ENCODE results near the gene SYNE3.

SYNE3 gene, protein sequence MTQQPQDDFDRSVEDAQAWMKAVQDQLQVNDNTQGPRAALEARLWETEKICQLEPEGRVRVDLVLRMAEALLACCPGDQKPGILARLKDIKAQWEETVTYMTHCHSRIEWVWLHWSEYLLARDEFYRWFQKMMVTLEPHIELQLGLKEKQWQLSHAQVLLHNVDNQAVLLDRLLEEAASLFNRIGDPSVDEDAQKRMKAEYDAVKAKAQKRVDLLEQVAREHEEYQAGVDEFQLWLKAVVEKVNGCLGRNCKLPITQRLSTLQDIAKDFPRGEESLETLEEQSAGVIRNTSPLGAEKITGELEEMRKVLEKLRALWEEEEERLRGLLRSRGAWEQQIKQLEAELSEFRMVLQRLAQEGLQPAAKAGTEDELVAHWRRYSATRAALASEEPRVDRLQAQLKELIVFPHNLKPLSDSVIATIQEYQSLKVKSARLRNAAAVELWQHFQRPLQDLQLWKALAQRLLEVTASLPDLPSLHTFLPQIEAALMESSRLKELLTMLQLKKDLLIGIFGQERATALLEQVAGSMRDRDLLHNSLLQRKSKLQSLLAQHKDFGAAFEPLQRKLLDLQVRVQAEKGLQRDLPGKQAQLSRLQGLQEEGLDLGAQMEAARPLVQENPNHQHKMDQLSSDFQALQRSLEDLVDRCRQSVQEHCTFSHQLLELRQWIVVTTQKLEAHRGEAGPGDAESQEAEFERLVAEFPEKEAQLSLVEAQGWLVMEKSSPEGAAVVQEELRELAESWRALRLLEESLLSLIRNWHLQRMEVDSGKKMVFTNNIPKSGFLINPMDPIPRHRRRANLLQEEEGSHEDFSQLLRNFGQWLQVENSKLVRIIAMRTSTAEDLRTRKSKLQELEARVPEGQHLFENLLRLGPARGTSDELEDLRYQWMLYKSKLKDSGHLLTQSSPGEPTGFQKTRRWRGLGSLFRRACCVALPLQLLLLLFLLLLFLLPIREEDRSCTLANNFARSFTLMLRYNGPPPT

DNA sequence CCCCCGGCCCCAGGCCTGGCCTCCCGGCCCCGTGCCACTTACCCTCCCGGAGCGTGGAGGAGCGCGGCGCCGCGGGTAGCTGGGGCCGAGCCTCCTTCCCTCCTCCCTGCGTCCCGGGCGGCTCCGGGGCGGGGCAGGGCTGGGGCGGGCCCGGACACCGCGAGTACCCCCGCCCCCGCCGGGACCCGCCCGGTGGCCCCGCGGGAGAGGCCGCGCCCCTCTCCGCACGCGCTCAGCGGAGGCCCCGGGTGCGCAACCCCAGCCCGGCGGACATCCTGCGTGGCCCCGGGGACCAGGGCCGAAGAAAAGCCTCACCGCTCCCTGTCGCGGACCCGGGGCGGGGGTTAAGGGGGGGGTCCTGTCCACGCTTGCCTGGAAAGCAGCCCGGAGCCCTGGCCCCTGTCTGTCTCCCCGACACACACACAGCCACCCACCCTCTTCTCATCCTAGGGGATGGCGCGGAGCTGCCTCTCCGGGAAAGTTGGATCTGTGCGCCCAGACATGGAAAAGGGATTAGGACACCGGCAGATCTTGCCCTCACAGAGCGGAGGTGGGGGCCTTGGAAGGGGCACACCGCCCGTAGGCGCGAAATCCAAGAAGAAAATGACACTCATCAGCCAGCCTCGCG lies at the start of gene SYNE3:
Gene SYNE3 (minus strand): TSS at position 97 of the 628 bp plus-strand sequence. CDS start 40,829 bp downstream, outside the sequence.
- DNase-seq = no peak

DNA sequence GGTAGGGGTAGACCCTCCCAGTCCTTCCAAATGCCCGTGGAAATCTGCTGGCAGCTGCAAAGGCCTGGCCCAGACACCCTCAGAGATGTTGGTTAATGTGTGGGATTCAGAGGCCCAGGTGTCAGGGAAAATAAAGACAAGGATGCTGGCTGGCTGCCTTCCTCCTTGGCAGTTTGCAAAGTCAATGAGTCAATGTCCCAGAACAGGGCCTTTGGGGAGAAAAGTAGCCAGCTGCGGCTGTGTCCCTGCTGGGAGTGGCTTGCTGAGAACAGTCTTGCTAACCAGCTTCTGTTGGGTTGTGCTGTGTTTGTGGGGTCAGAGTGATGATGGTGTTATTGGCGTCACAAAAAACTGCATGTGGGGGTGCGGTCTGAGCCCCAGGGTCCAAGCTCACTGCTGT lies 47.6 kb upstream of the SYNE3 start:
- no peak for DNase-seq

DNA sequence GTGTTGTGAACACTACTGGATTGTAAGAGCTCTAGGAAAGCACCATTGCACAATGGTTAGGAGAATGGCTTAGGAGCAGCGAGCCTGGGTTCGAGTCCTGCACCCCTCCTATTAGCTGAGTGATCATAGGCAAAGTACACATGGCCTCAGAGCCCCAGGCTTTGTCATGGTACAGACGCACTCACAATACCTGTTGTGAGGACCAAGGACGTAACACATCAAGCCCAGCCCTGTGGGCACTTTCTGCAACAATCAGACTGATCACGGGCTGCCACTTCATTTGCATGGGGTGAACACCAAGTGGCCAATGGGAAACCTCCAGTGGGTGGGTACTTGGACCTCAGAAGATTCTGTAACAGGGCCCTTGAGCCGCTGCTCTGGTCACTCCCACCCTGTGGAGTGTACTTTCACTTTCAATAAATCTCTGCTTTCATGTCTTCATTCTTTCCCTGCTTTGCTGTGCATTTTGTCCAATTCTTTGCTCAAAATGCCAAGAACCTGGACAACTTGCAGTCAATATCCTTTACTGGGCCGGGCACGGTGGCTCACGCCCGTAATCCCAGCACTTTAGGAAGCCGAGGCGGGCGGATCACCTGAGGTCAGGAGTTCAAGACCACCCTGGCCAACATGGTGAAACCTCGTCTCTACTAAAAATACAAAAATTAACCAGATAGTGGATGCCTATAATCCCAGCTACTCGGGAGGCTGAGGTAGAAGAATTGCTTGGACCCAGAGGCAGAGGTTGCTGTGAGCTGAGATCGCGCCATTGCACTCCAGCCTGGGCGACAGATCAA lies 46.6 kb upstream of the SYNE3 start:
- DNase-seq = no peak

DNA sequence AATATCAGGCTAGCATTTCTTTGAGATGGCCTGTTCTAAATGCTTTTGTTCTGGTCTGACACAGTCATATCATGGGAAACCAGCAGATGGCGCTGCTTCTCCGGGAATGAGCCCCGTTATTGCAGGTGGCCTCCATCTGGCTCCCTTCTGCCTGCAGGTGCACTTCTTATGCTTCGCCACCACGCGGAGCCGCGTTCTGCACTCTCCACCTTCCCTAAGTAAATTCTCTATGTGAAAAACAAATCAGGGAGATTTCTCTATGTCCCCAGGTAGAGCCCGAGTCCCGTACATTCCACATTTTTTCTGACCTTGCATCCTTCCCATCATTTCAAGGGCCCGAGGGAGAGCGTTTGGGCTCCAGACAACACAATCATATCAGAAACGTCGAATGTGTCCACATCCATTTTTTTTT lies 44.6 kb upstream of the SYNE3 start:
- peak; percentile 63 to 70 for DNase-seq

DNA sequence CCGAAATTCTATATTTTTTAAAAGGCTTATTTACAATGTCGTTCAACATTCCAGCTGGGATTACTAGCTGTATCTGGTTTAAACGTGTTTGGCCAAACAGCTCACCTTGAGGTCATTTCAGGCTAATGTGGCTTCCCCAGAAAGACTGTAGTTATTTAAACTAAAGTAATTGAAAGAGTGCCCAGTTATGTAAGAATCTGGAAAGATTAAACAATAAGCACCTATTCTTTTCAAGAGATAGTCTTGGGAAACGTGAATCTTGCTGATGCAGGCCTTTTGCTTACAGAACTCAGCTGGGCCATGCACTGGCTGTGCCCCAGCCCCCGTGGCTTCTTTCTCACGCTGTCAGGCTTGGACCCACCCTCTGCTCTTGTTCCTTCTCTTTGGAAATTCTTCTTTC lies 42.8 kb upstream of the SYNE3 start:
- no peak for DNase-seq

DNA sequence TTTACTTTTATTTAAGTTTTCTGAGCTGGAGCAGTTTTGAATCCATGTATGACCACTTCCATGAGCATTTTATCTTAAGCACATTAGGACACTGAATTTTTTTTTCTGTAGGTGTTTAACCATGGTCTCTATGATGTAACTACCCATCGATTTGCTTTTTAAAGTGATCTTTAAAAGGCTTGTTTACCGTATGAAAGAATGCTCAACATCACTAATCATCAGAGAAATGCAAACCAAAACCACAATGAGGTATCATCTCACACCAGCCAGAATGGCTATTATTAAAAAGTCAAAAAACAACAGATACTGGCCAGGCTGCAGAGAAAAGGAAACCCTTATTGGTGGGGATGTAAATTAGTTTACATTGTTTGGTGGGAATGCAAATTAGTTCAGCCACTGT lies 41.4 kb upstream of the SYNE3 start:
- no peak for DNase-seq

DNA sequence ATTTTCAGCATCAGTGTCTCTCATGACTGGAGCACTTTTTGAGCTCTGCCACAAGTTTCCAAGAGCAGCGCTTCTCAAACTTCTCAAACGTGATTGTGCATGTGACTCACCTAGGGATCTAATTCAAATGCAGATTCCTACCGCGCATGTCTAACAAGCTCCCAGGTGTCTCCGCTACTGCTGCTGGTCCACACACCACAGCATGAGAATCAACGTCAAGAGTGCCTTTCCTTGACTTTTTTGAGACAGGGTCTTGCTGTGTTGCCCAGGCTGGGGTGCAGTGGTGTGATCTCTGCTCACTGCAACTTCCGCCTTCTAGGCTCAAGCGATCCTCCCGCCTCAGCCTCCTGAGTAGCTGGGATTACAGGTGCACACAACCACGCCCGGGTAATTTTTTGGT lies 40.8 kb upstream of the SYNE3 start:
- no peak for DNase-seq

DNA sequence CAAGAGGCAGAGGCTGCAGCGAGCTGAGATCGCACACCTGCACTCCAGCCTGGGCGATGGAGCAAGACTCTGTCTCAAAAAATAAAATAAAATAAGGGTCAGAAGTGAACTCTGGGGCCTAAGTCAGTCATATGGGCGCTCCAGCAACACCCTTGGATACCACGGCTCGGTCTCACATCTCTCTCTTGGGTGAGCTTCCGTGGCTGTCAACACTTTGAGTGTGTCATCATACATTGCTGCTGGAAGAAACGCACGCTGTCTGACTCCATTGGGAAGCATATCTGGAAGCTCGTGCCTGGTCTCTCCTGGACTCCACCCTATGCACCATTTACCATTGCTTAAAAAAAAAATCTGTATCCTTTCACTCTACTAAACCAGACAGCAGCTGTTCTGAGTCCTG lies 38.6 kb upstream of the SYNE3 start:
- DNase-seq = no peak

DNA sequence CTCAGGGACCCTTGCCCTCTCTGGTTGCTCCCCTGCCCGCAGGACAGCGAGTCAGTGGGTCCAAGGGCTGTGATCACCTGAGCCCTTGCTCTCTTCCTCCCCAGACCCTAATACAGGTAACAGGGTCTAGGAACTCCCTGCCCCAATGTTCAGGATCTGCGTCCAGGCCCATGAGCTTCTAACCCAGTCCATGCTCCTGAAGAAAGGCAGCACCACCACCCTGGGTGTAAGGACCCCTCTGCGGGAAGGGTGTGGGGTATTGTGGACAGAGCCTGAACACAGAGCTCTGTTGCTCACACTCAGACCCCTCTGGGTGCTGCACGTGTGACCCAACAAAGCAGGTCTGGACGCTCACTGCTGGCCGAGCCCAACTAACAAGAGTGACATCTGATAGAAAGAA lies 36.7 kb upstream of the SYNE3 start:
- DNase-seq = no peak

DNA sequence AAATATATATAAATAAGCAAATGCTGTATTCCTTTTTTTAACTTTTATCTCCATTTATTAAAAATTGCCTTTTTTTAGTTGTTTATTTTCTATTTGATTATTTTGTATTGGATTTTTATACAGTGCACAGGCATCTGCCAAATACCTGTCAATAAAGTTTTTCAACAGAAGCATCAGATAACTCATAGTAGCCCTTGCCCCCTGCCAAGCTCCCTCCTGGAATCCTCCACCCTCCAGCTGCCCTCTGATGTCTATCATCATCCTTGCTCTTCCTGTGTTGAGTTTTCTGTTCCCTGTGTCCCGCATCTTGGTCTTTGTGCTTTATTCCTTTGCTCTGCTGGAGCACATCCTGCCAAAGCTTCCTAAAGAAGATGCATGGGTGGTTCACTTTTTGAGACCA lies 35.0 kb upstream of the SYNE3 start:
- DNase-seq = no peak

DNA sequence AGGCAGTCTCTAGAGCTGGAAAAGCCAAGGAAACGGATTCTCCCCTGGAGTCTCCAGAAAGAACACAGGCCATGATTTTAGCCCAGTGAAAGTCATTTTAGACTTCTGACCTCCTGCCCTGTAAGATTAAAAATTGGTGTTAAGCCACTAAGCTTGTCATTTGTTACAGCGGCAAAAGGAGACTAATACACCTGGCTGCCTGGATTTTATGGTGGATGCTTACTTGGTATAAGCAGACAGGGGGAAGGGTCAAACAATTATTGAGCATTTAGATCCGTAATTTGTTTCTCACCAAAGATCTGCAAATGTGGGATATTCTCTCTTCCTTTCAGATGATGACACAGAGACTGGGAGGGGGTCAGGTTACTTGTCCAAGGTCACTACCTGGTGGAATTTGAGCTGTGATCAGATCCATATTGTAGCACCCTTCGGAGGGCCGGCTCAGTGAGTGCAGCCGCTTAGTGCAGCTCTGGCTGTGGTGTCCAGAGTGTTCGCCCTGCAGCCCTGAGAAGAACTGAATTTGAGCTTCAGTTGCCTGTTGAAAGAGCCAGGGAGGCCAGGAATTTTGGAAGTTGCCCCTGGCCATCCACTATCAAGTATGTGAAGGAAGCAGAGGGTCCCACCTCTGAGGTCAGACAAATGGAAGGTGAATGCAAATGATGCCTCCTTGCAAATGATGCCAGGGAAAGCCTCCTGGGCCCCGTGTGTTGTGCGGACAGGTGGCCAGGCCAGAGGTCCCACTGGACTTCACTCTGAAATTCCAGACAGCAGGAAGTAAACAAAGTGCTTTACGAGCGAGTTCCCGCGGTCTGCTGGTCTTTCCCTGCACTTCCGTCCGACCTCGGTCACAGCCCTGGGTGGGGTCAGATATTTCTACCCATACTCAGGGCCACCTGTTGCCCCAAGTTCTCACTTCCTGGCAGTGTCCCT lies 33.5 kb upstream of the SYNE3 start:
- no peak for DNase-seq

DNA sequence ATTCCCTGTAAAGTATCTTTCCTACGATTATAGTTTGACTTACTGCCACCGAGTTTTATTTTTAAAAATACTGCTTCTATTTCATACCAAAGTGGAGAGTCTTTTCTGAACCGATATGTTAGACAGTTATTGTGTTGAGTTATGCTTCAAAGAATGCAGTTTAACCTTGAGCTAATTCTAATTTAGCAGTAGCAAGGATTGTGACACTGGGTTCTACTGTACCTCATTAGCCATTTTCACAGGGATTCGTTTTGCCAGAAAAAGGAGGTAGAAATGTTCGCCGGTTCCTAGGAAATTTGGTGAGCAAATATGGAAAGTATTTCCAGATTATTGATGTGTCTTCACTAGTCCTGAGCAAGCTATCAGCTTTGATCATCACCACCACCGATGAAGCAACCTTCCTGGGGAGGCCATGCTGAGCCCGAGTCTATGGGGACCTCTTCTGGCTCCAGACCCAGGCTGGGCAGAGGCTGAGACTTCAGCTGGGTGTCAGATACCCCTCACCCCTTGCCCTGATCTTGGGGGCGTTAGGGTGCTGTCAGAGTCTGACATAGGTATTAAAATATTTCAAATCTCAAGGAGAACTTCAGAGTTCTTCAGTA lies 32.0 kb upstream of the SYNE3 start:
- DNase-seq = no peak

DNA sequence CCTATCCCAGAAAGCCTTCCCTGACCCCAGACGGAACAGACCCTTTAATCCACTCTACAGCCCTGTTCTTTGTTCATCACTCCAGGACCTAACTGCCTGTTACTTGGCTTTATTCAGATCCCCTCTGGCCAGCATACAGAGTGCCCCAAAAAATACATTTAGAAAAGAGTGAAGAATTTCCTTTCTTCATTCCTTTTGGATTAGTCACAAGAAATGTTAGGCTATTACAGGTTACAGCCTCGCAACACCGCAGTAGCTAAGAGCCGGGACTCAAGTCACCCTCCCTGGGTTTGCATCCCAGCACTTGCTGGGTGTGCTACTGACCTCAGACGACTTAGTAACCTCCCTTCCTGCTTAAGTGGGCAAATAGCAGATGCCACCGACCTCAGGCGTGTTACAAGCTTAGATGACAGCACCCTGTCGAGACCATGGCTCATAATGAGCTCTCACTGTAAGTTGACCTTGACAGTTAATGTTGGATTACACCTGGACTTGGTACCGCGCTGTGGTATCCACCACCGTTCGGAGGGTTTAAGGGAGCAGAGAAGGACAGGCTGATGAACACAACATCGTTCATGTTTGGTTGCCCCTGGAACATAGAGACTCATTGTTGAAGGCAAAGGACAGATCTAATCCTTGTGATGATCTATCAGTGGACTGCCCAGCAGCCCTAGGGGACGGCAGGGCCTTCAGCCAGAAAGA lies 31.3 kb upstream of the SYNE3 start:
- DNase-seq = no peak

DNA sequence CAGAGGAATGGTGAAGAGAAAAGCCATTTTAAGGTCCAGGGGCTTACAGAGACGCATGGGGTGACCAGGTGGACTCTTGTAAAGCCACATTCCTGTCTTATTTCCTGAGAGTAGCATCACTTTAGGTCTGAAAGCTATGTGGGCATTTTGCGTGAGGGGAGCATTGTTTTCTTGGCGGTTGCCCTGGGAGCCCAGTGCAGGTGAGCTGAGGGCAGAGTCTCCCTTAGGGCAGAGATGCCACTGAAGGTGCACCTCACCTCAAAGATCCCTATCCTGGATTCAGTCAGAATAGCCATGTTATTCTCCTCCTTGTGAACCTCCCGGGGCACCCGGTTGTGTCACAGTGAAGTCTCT lies 30.8 kb upstream of the SYNE3 start:
- DNase-seq = no peak

DNA sequence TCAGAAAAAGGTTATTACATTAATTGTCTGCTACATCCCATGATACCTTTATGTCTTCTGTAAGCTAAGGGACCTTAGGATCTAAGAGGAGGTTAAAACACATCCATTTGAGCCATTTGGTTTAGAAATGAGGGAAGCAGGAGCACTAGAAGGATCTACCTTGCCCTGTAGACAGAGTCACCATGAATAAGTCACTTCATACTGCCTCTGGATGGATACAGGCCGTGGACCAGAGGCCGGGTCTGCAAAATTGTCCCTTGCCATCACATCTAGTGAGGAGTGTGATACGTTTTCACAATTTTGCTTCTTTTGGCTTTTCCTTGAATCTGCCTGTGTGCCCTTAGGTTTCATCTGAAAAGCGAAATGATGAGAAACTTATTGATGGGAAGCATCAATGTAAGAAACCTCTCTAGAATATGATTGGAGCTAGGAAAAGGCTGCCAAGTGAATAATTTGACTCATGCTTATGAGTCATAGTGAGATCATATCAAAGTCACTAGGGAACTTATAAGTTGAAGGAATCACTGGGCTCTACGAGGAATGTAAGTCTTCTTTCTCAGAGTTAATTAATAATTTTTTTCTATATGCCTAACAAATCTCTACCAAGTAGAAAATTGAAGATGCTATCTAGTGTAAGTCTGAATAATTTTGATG lies 29.2 kb upstream of the SYNE3 start:
- DNase-seq = no peak

DNA sequence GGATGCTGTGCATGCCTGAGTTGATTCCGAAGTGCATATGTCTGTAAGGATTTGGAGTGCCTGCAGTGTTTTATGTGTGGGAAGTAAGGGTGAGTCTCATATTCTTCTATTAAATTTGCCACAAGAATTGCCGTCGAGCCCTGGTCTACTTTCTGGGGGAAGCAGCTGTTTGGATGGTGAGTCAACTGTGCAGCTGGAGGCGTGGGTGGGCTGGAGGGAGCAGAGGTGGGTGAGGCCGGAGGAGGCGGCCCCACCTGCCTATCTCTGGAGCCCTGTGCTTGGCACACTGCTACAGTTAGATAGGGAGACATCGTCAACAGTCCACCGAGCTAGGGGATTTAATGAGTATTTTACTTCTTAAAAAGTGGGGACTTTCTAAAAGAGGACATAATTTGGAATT lies 28.1 kb upstream of the SYNE3 start:
- no peak for DNase-seq

DNA sequence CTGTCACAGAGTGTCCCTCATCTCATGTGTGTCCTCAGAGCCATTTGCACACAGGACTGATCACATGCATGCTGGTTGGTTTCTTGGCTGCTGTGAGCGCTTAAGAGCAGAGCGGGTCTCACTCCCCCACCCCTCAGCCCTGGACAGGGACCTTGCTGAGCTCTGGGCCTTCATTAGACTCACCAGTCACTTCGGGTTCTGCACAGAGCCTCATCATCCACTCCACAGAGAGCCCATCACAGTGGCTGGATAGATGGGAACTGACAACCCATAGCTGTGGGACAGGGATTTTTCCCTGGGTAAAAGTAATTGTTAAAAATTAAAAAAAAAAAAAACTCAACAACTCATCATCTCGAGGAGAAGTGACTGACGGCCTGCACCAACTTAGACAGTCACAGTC lies 26.6 kb upstream of the SYNE3 start:
- no peak for DNase-seq

DNA sequence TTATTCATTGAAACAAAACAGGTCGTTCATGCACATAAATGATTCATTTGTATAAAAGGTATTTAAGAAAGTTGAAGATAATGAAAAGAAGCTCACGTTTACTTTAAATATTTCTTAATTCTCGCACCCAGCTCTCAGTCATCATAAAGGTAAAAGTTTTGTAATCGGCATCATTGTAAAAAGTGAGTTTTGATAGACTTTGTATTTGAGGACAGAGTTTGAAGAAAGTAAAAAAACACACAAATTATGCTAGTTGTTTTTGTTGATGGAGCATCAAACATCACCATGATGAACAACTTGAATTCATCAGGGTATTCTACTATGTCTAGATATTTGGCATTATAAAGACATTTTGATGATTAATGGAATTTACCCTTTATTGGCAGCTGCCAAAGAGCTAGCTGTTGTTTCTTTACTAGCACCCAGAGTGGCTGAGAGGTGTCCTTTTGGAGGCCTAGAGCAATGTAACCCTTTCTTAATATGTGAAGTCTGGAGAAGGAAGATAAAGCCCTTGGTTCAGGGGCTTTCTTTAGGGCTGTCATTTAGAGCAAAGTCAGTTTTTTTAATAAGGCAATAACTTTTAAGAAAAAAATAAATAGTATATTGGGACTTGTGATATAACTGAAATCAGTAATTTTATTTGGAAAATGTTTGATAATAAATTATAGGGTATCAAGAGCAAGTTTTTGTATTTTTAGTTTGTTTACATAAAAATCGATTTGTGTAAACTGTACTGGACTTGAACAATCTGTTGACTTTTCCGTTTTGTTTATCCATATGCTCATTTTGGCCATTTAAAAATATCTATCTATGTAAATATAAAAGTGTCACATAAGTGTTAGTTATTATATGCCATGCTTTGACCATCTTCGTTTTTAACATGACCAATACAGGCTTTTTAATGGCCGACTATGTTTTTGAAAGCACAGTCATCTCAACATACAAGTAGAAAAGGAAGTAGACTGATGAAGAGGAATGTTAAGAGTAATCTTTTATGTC lies 25.8 kb upstream of the SYNE3 start:
- no peak for DNase-seq

DNA sequence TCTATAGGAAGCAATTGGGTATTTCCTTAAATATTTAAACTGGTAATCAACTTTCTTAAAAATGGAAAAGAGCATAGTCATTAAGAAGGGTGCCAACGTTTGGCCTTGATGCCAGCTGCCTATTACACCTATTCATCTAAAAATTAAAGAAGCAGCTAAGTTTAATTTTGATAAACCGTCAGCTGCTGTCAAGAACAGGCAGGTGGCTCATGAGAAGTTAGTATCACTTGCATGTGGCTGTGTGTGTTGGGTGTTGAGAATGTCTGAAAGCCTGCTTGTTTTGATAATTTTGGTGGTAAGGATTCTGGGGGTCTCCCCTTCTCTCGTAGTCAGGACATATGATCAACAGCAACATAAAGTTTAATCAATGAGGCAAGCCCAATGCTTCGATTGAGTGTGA lies 24.9 kb upstream of the SYNE3 start:
- no peak for DNase-seq
